Activated CD8-positive, alpha-beta memory T cell treated with anti-CD3 and anti-CD28 coated beads for 24 hours (primary cell): Measurements from ENCODE around the gene CCDC43.
"Not testable (repeated sequence)": the region's sequence is repeated elsewhere in the genome, so short reads cannot be mapped to it uniquely, and the experiment has no call there.

ENCODE experiments used
- DNase-seq: peaks from one replicate; pipeline ENCODE4 v3.0.0-alpha.2; 2020

CCDC43 gene

GRCh38 chr17:44689477-44690217 lies at the start of gene CCDC43:
TSS of gene CCDC43 (minus strand) at chr17:44689776. CDS start at chr17:44689753, 23 bp downstream.
- peak; percentile 98 for DNase-seq

GRCh38 chr17:44738214-44738906 lies 48.8 kb upstream of the CCDC43 start:
- DNase-seq: no peak

- no peak for DNase-seq
These were observed 47.1 kb upstream of the CCDC43 start for GRCh38 chr17:44736551-44737240.

GRCh38 chr17:44734272-44734671 lies 44.7 kb upstream of the CCDC43 start:
- DNase-seq: no peak

- no peak for DNase-seq
These were observed 44.2 kb upstream of the CCDC43 start for GRCh38 chr17:44733753-44734152.

- not testable (repeated sequence) for DNase-seq
These were observed 36.5 kb upstream of the CCDC43 start for GRCh38 chr17:44726121-44726520.

GRCh38 chr17:44722254-44722653 lies 32.7 kb upstream of the CCDC43 start:
- no peak for DNase-seq

- DNase-seq: no peak
These were observed 29.9 kb upstream of the CCDC43 start for GRCh38 chr17:44719444-44719843.

- DNase-seq: peak; percentile 89
These were observed 19.1 kb upstream of the CCDC43 start, which contains the start of gene DBF4B for GRCh38 chr17:44708401-44709263. TSS of gene DBF4B (plus strand) at chr17:44708665. CDS start at chr17:44708821, 156 bp downstream.

- DNase-seq: no peak
These were observed 18.3 kb upstream of the CCDC43 start for GRCh38 chr17:44707755-44708400.

GRCh38 chr17:44700288-44700687 lies 10.7 kb upstream of the CCDC43 start:
- not testable (repeated sequence) for DNase-seq

GRCh38 chr17:44693609-44694008 lies 4.0 kb upstream of the CCDC43 start:
- no peak for DNase-seq

GRCh38 chr17:44690746-44691306 lies 1.2 kb upstream of the CCDC43 start:
- not testable (repeated sequence) for DNase-seq

GRCh38 chr17:44688675-44689476 lies 700 bp downstream of the CCDC43 start:
- DNase-seq: no peak

GRCh38 chr17:44688200-44688599 lies 1.4 kb downstream of the CCDC43 start:
- DNase-seq: no peak

- DNase-seq: no peak
These were observed 1.8 kb downstream of the CCDC43 start for GRCh38 chr17:44687756-44688155.

GRCh38 chr17:44683303-44683702 lies 6.3 kb downstream of the CCDC43 start:
- not testable (repeated sequence) for DNase-seq

- DNase-seq: no peak
These were observed 12.4 kb downstream of the CCDC43 start for GRCh38 chr17:44677136-44677535.

- no peak for DNase-seq
These were observed 15.7 kb downstream of the CCDC43 start for GRCh38 chr17:44673893-44674292.

- no peak for DNase-seq
These were observed 17.0 kb downstream of the CCDC43 start for GRCh38 chr17:44672479-44673093.
